Dedifferentiated amniotic fluid mesenchymal stem cell (primary cell): ENCODE data around the gene LDLRAD4.

Experiments used
- DNase-seq: peaks from one replicate; pipeline ENCODE4 v3.0.0-alpha.2; 2016; ENCODE audit errors: extremely low spot score

LDLRAD4 gene

DNA sequence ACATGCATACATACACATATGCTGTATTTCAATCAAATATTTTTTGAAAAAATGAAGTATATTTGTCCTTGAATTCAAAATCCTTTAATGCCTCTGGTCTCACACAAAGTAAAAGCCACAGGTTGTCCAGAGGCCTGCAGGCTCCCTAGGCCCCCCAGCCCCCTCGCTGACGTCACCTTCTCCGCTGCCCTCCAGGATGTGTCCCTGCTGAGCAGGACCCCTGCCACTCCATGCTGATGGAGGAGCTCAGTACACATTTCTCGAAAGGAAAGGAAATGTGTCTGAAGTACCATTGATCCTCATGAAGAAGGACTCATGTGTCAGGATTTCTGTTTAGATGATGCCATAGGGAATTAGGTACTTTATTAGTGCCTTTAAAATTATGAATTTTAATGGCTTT lies 212.1 kb downstream of the LDLRAD4 start:
- DNase-seq: no peak

DNA sequence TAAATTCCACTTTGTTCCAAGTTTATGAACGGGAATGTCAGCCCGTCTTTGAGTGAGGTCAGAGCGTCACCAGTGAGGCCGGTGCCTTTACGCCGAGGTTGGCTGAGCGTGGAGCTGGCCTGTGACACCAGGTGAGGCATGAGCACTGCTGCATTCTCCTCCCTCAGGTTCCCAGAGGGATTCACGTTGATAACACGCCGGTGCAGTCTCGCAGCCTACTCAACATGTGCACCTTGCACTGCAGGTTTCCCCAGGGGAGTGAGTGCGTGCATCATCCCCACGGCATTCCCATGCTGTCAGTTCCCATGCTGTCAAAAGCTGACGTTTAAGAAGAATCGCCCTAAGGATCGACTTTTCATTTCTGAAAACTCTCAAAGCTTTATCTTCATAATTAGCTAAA lies 213.3 kb downstream of the LDLRAD4 start:
- no peak for DNase-seq

- DNase-seq: no peak
Measured at GRCh38 chr18:13433125-13433524, 214.6 kb downstream of the LDLRAD4 start.

GRCh38 chr18:13433685-13434084 lies 215.1 kb downstream of the LDLRAD4 start:
- DNase-seq: no peak

DNA sequence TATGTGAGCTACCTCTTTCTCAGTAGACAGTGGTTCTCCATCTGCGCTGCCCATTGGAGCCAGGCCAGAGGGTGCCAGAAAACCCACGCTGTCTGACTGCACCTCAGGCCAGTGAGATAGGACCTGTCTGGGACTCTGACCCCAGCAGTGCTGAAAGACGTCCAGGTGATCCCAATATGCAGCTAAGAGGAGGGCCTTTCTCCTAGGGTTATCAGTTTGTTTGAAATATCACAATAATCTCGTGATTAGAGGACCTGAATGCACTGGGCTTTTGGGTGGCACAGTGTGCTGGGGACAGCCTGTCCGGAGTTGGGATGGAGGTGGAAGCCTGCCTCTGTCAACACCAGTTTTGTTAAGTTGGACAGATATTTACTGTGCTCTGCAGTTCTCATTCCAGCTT lies 216.3 kb downstream of the LDLRAD4 start:
- no peak for DNase-seq

DNA sequence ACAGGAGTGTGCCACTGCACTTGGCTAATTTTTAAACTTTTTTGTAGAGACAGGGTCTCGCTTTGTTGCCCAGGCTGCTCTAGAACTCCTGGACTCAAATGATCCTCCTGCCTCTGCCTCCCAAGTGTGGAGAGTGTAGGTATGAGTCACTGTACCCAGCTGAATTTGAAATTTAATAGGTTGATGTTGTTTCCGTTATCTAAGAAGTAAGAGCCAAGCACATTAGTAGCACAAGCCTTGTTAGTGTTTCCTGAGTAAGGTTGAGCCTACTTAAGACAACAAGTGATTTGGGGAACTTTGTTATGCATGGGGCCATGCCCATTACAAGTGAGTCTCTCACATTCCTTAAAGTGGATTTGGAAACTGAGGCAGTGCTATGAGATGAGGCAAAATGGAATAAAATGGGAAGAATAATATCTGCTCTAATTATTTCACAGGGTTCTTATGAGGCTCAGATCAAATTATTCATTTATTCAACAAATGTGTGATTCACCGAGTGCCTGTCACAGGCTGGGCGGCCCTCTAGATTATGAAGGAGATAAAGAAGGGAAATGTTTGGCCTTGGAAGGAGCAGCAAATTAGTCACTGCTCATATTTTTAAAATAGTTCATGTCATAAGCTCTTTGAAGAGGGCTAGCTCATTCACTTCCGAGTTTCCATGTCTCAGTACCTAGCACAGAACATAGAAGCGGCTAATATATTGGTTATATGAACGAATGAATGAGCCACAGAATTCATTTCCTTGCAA lies 217.2 kb downstream of the LDLRAD4 start:
- DNase-seq: peak; percentile 64

GRCh38 chr18:13436576-13436975 lies 218.0 kb downstream of the LDLRAD4 start:
- no peak for DNase-seq

DNA sequence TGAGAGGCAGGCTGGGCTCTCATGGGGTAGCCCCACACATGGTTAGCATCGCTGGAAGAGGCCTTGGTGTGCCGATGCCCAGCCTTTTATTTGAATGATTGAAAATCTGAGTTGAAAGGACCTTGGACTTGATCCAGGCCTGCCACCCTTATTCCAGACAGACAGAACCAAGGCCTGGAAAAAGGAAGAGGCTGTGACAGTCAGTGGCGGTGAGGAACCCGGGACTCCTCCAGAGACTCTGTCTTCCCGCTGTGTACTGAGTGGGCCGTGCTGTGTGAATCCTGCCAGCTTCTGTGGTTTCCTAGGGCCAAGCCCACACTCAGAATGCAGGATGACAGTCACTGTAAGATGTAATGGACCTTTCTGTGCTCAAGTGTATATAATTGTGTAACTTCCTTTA lies 218.5 kb downstream of the LDLRAD4 start:
- no peak for DNase-seq

DNA sequence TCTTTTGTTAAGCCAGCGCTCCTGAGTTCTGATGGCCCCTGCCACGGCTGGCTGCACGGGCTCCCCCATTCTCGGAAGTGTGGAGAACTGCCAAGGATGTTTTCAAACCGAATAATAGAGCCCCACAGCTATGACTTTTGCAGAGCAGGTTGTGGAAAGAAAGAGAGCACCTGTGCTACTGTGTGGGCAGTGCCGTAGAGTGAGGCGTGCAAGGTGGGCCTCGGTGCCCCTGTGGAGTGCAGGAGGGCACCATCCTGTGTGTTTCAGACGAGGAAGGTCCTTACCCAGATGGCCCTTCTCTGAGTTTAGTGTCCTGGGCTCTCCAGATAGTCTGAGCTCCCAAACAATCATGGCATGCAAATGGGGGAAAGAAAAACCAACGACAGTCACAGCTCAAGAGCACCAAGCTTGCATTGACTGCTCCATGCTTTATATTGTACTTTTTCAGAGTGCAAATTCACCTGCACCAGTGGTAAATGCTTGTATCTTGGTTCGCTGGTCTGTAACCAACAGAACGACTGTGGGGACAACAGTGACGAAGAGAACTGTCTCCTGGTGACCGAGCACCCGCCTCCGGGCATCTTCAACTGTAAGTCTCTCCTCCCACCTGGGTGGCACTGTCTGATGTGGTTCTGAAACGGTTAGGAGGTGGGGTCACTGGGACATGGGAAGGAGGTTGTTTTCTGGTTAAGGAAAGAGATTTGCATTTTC lies 219.4 kb downstream of the LDLRAD4 start:
- DNase-seq: no peak

DNA sequence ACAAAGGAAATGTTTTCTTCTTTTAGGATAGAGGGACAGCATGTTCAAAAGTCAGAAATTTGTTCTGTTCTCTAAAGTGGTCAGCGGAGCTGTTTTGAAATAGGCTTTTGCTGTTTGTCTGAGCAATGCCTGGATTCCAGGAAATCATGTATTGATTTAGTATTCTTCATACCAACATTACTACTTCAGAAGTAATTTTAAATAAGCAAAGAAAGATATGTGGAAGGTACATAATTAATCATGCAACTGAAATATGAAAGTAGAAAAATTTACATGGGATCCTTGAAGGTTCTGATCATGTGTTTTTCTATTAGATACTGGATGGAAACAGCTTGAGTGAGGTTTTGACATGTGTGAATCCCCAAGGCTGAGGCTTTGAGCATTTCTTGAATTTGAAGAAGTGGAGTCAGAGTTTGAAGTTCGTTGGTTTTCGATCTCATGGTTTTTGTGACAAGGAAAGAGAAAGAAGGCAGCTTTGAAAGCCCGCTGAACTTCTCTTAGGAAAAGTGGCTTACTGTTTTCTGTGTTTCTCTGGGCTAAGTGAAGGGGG lies 220.0 kb downstream of the LDLRAD4 start:
- DNase-seq: no peak

DNA sequence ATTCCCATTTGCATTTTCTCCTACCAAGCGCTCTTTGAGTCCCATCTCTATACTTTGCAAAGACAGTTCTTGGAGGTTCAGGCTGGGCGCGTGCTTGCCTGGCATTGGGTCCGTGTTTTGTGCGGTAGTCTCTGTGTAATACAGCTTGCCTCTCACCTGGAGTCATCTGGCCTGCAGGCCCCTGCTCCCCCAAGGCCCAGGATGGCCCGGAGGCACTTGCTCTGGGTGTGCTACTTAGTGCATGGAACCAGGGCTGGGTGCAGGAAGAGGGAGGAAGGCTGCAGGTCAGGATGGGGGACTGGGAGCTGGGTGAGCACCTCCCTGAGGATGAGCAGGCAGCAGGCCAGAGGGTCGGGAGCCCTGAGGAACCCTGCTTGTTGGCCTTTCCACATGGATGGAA lies 220.9 kb downstream of the LDLRAD4 start:
- no peak for DNase-seq

GRCh38 chr18:13440277-13441248 lies 222.0 kb downstream of the LDLRAD4 start:
- no peak for DNase-seq

DNA sequence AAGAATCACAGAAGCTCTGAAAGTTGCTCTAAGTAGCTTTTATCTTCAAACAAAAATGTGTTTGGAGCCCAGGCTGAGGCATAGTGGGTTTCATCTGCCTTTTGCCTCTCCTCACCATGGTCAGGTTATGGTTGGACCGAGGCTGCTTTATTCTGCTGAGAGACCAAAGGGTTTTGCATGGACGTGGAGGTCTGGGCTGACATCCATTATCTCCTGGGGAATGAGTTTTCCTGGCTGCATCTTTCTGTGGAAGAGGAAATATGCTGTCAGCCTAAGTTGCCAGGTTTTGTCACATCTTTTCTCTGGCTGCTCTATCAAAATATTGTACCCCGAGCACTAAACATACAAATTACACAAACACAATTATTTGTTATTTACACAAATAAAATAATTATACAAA lies 223.2 kb downstream of the LDLRAD4 start:
- no peak for DNase-seq

DNA sequence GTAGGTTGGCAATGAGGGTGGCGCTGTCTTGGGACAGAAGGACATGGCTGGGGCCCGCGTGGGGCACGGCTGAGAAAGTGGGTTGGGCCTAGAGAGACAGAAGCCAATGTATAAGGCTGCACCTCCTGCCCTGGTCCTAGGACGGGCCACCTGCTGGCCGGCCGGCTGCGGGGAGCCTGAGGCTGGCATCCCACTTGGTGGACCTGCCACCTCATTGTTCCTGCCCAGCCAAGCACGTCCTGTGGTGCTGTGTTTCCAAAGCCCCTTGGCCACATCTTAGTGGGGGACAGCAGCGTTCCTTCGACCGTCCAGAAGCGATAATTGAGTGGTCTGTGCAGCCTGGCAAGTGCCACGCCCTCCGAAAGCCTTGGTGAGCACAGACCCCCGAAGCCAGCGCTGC lies 223.9 kb downstream of the LDLRAD4 start:
- no peak for DNase-seq

- DNase-seq: no peak
Measured at GRCh38 chr18:13443552-13443951, 225.0 kb downstream of the LDLRAD4 start.

DNA sequence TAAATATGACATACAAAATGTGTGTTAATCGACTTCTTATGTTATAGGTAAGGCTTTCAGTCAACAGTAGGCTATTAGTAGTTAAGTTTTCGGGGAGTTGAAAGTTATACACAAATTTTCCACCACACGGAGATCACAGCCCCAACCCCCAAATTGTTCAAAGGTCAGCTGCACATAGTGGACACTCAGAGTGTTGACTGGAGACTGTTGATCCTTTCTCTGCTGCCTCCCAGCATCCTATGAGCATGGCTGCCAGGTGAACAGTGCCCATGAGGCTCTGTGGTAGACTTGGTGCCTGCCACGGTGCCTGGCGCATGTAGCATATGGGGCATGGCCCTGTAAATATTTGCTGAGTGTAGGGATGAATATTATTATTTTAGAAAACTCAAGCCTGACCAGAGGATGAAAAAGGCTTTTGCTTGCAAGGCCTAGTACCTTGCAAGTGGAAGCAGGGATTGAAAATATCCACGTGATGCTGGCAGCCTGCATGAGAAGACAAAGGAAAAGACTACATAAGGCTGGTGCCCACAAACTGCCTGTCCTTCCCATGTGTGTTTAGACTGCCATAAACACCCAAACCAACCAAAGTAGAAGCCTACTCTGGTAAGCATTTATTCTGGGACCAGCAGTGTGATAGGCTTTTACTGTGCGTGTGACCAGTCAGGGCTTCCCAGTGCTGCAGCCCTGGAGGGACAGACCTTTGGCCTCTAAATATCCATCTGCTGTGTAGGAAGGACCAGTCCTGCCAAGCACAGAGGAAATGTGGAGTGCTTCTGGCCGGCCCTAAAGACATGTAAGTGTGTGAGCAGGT lies 226.1 kb downstream of the LDLRAD4 start:
- DNase-seq: no peak

DNA sequence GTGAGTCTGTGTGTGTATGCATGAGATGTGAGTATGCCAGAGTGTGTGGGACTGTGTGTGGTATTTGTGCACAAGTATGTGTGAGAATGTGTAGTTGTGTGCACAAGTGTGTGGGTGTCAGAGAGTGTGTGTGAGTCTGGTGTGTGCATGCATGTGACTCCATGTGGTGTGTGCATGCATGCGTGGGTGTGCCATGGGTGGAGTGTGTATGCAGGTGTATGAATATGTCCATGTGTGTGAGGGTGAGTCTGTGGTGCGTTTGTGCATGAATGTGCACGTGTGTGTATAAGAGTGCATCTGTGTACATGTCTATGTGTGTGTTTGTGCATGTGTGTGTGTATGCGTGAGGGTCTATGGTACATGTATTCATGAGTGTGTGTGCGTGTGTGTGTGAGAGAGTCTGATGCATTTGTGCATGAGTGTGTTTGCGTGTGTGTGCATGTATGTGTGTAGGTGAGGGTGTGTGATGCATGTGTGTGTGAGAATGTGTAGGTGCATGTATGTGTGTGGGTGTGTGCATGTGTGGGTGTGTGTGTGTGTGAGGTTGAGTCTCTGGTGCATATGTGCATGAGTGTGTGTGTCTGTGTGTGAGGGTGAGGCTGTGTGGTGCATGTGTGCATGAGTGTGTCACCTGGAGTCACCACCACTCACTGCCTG lies 226.8 kb downstream of the LDLRAD4 start:
- DNase-seq: no peak

DNA sequence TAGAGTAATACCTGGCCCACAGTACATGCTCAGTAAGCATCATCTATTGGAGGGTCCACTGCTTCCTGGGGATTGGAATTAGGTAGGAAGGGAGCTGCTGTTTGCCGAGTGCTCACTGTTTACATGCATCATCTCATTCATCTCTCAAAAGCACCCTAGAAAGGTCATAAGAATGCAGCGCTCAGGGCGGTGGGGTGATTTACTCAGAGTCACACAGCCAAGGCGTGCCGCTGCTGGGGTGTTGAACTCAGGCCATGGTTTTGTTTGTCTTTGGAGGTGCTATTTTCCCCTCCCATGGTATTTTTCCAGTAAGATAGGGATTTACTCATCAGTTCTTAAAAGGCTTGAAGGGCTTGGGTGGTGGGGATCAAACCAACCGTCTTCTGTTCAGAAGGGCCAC lies 227.5 kb downstream of the LDLRAD4 start:
- no peak for DNase-seq

DNA sequence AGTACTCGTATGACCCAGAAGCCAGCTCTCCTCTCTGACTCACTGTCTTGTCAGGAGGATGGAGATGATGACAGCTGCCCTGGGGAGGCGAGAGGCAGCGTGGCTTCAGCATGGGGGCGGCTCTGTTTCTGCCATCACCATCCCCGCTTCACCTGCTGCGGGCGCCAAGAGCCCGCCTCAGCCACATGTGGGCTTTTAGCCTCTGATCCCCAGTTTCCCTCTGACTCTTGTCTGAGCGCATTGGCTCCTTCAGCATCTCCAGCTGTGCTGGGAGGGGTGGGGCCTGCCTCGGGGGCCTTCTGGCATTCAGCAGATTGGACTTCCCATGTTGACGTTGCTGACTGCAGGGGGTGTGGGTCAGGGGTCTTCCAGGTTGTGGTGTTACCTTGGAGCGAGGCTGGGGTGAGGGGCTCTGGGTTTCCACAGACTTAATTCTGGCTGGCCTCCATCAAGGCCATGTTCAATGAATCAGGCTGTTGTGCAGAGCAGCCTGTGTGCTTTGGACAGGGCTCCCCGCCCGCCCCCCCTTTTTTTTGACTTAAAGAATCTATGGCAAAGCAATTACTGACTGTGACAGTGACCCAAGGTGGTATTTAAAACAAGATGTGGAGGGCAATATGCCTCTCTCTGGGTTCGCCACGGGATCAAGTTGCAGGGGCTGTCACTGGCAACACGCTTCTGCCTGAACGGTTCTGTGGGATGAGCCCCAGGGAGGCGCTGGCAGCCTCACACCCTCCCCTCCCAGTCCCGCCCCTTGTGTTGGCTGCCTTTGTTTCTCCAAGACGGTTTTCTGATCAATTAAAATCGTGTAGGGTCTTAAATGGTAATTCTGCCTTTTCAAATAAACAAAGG lies 228.3 kb downstream of the LDLRAD4 start:
- no peak for DNase-seq
